Liver (tissue), 9 donors: ENCODE measurements around the gene BOD1L1. TPM values are rescaled to one million over a fixed set of nuclear protein-coding genes. Genes with fewer than 3 reads are reported as not detected.

Experiments
- DNase-seq: peaks from one replicate; pipeline ENCODE4 v3.0.0-alpha.2; 2017; ENCODE audit warnings: low spot score
- H3K27ac ChIP-seq, 2 donors: one replicate each; pipeline ENCODE4 v1.7.0; 2013; ENCODE audit warnings: inconsistent platforms in 2 of 2, low read length in 2 of 2, control low read depth in 1 of 2, low read depth in 1 of 2, mild to moderate bottlenecking in 1 of 2
- H3K27me3 ChIP-seq, 4 donors: one replicate each; pipeline versions ENCODE4 v1.6.1 to v1.7.0; 2013; ENCODE audit warnings: low read length in 3 of 4, inconsistent platforms in 1 of 4, mild to moderate bottlenecking in 1 of 4, moderate library complexity in 1 of 4; ENCODE audit not compliant: control insufficient read depth in 4 of 4, insufficient read depth in 4 of 4
- H3K36me3 ChIP-seq, 4 donors: one replicate each; pipeline versions ENCODE4 v1.6.1 to v1.7.0; 2013; ENCODE audit warnings: low read length in 3 of 4, mild to moderate bottlenecking in 3 of 4, low read depth in 1 of 4, moderate library complexity in 1 of 4; ENCODE audit not compliant: control insufficient read depth in 4 of 4, insufficient read depth in 3 of 4
- H3K4me1 ChIP-seq, 4 donors: one replicate each; pipeline versions ENCODE4 v1.6.1 to v1.7.0; 2013; ENCODE audit warnings: low read length in 3 of 4, mild to moderate bottlenecking in 3 of 4, moderate library complexity in 1 of 4; ENCODE audit not compliant: control insufficient read depth in 4 of 4, insufficient read depth in 4 of 4
- H3K4me3 ChIP-seq, 3 donors: one replicate each; pipeline versions ENCODE4 v1.6.1 to v1.7.0; 2013; ENCODE audit warnings: low read length in 3 of 3, control low read depth in 1 of 3, low read depth in 1 of 3, mild to moderate bottlenecking in 1 of 3
- H3K9ac ChIP-seq, 2 donors: one replicate each; pipeline ENCODE4 v1.7.0; 2013; ENCODE audit warnings: low read length in 2 of 2, mild to moderate bottlenecking in 2 of 2, moderate library complexity in 2 of 2, control low read depth in 1 of 2, low read depth in 1 of 2
- H3K9me3 ChIP-seq, 4 donors: one replicate each; pipeline versions ENCODE4 v1.6.1 to v1.7.0; 2013; ENCODE audit warnings: low read length in 3 of 4; ENCODE audit not compliant: control insufficient read depth in 4 of 4
- EGR1 ChIP-seq, 2 donors: IDR thresholded peaks; 2 replicates each; pipeline ENCODE4 v1.6.1; 2016 to 2018; ENCODE audit warnings: antibody characterized with exemption in 2 of 2, low read depth in 2 of 2
- FOXA1 ChIP-seq: IDR thresholded peaks from 2 replicates; pipeline ENCODE4 v1.6.1; 2016; ENCODE audit warnings: antibody characterized with exemption
- FOXA2 ChIP-seq: IDR thresholded peaks from 2 replicates; pipeline ENCODE4 v1.6.1; 2016; ENCODE audit warnings: antibody characterized with exemption
- GABPA ChIP-seq, 2 donors: IDR thresholded peaks in 1 of 2; conservative IDR thresholded peaks in 1 of 2; 2 replicates each; pipeline ENCODE4 v1.6.1; 2016; ENCODE audit warnings: antibody characterized with exemption in 2 of 2, mild to moderate bottlenecking in 1 of 2, moderate library complexity in 1 of 2
- HNF4A ChIP-seq, 2 donors: conservative IDR thresholded peaks; 2 replicates each; pipeline ENCODE4 v1.6.1; 2016; ENCODE audit warnings: antibody characterized with exemption in 2 of 2, mild to moderate bottlenecking in 2 of 2
- HNF4G ChIP-seq: IDR thresholded peaks from 2 replicates; pipeline ENCODE4 v1.6.1; 2016; ENCODE audit warnings: antibody characterized with exemption
- JUND ChIP-seq, 2 donors: IDR thresholded peaks; 2 replicates each; pipeline ENCODE4 v1.6.1; 2016; ENCODE audit warnings: antibody characterized with exemption in 2 of 2
- NR2F2 ChIP-seq: IDR thresholded peaks from 2 replicates; pipeline ENCODE4 v1.6.1; 2016; ENCODE audit warnings: antibody characterized with exemption
- RAD21 ChIP-seq, 2 donors: IDR thresholded peaks; 2 replicates each; pipeline ENCODE4 v1.6.1; 2016; ENCODE audit warnings: antibody characterized with exemption in 2 of 2, mild to moderate bottlenecking in 2 of 2
- RXRA ChIP-seq, 2 donors: IDR thresholded peaks; 2 replicates each; pipeline ENCODE4 v1.6.1; 2017 to 2018; ENCODE audit warnings: antibody characterized with exemption in 2 of 2, mild to moderate bottlenecking in 1 of 2
- SP1 ChIP-seq: IDR thresholded peaks from 2 replicates; pipeline ENCODE4 v1.6.1; 2018; ENCODE audit warnings: antibody characterized with exemption, mild to moderate bottlenecking
- TAF1 ChIP-seq: conservative IDR thresholded peaks from 2 replicates; pipeline ENCODE4 v1.6.1; 2016; ENCODE audit warnings: antibody characterized with exemption, mild to moderate bottlenecking
- YY1 ChIP-seq: IDR thresholded peaks from 2 replicates; pipeline ENCODE4 v1.6.1; 2016; ENCODE audit warnings: antibody characterized with exemption, mild to moderate bottlenecking
- WGBS: extraction: QIAGEN DNeasy Blood & Tissue Kit; methylation state at CpG from one replicate; pipeline ENCODE4 v1.1.7; 2013; 5-methylcytosine and 5-hydroxymethylcytosine counted together
- polyA plus RNA-seq, 2 donors: library from polyadenylated mRNA; stranded (reverse) in 1 of 2; unstranded in 1 of 2; fragments of 200-250 nt in 1 of 2; fragments of >200 nt in 1 of 2; fragmentation: Nextera tagmentation in 1 of 2; extraction: Ambion mirVana in 1 of 2; gene quantifications; one replicate each; pipeline versions ENCODE4 v1.2.1 to v1.2.3, GENCODE V29; 2013 to 2015
- total RNA-seq, 2 donors: library from RNA; depleted of rRNA; stranded (reverse); fragments of >200 nt; gene quantifications; one replicate each; pipeline ENCODE4 v1.2.3, GENCODE V29; 2014
- TF ChIP-seq, protein P1 (sequence below): IDR thresholded peaks from 2 replicates; pipeline ENCODE4 v1.6.1; 2016; ENCODE audit warnings: antibody characterized with exemption
- TF ChIP-seq, protein P2 (sequence below): IDR thresholded peaks from 2 replicates; pipeline ENCODE4 v1.6.1; 2016; ENCODE audit warnings: antibody characterized with exemption
- TF ChIP-seq, protein P3 (sequence below): IDR thresholded peaks from 2 replicates; pipeline ENCODE4 v1.6.1; 2016; ENCODE audit warnings: antibody characterized with exemption
- TF ChIP-seq, protein P4 (sequence below): fragments of 150-350 bp; IDR thresholded peaks from 2 replicates; pipeline ENCODE4 v1.5.1; 2017; ENCODE audit warnings: improper control_type of control experiment, low read depth, low read length; ENCODE audit not compliant: missing input control
- donor health status: healthy.
- donor health status: healthy.
- donor health status: healthy.
- donor health status: healthy.
- donor health status: healthy.

Gene BOD1L1
- total and polyA plus RNA-seq, 4 donors, result 4.1 to 19.2 (median 10.2) TPM

DNA sequence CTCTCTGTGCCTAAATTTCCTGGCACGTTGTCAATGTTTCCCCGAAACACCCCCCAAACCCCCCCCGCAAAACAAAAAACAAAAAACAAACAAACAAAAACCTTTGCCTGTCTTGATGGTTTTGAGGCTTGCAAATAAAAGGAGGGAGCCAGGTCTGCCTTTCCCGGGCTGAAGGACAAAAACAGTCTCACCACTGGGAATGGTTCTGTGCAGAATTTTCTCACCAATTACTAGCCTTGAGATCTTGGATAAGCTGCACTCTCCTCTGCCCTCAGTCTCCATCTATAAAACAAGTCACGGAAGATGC lies 98.8 kb downstream of the BOD1L1 start:
- Histone ChIP-seq H3K4me3 (no peak overlapping the region), H3K27me3 (peaks cover 10 to 59% (median 20%) of the 10 kb centered on the region in 4 donors), H3K9me3 (peaks cover 10 to 18% (median 11%) of the 10 kb centered on the region in 4 donors), H3K27ac (no peak overlapping the region), H3K4me1 (peaks cover 0 to 8% (median 3%) of the 10 kb centered on the region in 4 donors), H3K9ac (no peak overlapping the region), H3K36me3 (peaks cover 0 to 2% (median 0%) of the 10 kb centered on the region in 4 donors)
- no peak for DNase-seq
- TF ChIP-seq, protein P1, sequence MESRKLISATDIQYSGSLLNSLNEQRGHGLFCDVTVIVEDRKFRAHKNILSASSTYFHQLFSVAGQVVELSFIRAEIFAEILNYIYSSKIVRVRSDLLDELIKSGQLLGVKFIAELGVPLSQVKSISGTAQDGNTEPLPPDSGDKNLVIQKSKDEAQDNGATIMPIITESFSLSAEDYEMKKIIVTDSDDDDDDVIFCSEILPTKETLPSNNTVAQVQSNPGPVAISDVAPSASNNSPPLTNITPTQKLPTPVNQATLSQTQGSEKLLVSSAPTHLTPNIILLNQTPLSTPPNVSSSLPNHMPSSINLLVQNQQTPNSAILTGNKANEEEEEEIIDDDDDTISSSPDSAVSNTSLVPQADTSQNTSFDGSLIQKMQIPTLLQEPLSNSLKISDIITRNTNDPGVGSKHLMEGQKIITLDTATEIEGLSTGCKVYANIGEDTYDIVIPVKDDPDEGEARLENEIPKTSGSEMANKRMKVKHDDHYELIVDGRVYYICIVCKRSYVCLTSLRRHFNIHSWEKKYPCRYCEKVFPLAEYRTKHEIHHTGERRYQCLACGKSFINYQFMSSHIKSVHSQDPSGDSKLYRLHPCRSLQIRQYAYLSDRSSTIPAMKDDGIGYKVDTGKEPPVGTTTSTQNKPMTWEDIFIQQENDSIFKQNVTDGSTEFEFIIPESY, result no peak
- TF ChIP-seq FOXA1, result no peak
- no peak for TF ChIP-seq HNF4G
- WGBS, result 11% methylated on average over 5 of the region's 5 CpGs

DNA sequence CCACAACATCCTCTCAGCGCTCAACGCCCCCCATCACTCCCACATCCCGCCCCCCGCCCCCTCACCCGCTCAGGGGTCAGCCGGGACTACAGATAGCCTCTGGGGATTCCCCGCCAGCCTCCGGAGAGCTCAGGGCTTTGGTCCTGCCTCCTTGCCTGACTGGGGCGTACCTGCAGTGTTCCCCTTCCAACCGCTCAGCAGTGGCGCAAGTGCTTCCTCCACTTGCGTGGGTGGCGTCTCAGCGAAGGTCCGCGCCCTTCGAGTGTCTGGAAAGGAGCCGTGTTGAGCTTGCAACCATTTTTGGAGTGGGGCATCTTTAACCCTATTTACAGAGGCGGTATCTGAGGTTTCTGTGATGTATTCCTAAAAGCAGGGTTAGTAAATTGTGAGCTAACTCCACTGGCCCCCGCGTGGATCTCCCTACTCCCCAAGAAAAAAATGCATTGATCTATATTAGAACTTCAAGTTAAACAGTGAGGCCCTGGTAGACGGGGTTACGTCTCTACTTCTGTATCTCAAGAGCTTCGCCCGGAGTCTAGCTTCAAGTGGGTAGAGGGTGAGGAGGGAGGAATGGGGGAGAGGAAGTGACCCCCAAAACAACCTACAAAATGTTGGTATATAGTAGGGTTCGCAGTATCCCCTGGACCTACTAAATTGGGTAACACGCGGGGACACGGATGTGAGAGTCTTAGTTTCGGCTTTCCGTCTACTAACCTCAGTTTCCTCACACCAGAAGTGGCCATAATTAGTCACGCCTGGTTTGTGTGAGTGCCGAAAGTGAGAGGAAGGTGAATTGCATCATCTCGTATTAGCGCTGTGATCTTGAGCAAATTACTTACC lies 99.3 kb downstream of the BOD1L1 start:
- peaks cover 11 to 19% (median 11%) of the 10 kb centered on the region in 4 donors for H3K9me3 ChIP-seq
- no peak for TF ChIP-seq RXRA (IDR thresholded peaks at IDR 0.05)
- TF ChIP-seq EGR1 (IDR thresholded peaks at IDR 0.05; ENCODE audit: low read depth in 2 of 2), result no peak
- no peak for TF ChIP-seq JUND (IDR thresholded peaks at IDR 0.05)
- TF ChIP-seq GABPA (IDR thresholded peaks at IDR 0.05 in 1 of 2, conservative IDR thresholded peaks at IDR 0.05 in 1 of 2), result no peak
- TF ChIP-seq RAD21 (IDR thresholded peaks at IDR 0.05), result no peak
- no peak for TF ChIP-seq FOXA1
- TF ChIP-seq HNF4G, result no peak
- TF ChIP-seq NR2F2, result no peak
- TF ChIP-seq FOXA2, result no peak
- TF ChIP-seq SP1, result no peak
- TF ChIP-seq, protein P2, sequence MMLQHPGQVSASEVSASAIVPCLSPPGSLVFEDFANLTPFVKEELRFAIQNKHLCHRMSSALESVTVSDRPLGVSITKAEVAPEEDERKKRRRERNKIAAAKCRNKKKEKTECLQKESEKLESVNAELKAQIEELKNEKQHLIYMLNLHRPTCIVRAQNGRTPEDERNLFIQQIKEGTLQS, result no peak
- no peak for TF ChIP-seq HNF4A (conservative IDR thresholded peaks at IDR 0.05)
- TF ChIP-seq, protein P3, sequence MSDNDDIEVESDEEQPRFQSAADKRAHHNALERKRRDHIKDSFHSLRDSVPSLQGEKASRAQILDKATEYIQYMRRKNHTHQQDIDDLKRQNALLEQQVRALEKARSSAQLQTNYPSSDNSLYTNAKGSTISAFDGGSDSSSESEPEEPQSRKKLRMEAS, result no peak
- H3K4me3 ChIP-seq, result no peak overlapping the region
- H3K36me3 ChIP-seq, result peaks cover 0 to 2% (median 0%) of the 10 kb centered on the region in 4 donors
- H3K9ac ChIP-seq, result no peak overlapping the region
- H3K27ac ChIP-seq, result no peak overlapping the region
- H3K27me3 ChIP-seq, result peaks cover 10 to 58% (median 21%) of the 10 kb centered on the region in 4 donors
- WGBS, result 7% methylated on average over 35 of the region's 35 CpGs
- DNase-seq, result no peak
- peaks cover 0 to 8% (median 4%) of the 10 kb centered on the region in 4 donors for H3K4me1 ChIP-seq

DNA sequence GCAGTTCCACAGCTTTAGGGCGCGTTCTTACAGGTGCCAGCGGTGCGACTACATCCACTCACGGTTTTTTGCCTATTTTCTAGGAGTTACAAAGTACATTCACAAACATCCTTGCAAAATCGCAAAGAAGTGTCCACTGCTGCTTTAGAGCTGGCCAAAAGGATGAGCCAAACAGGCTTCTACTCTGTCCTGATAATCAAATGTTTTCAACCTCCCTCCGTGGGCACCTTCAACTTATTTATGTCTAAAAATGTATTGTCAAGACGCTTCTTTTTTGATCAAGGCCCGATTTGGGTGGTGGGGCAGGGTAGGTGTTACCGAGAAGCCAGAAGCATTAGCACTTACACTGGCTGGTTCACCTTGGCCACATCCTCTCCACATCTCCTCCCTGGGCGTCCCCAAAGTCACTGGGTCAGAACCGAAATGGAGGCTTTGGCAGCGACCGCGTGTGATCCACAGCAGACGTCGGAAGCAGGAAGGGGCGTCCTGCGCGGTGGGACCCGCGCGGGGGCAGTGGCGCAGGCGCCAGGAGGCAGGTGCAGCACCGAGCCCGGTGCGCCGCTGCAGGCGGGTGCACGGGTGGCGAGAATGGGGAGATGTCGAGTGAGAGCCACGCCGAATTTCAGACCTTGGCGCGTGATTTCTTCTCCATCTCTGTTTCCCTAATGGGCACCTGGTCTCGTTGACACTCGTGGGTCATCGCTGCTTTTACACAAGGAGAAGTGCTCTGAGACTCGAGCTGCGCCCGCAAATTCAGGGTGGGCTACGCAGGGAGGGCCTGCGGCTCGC lies 100.1 kb downstream of the BOD1L1 start:
- Histone ChIP-seq H3K4me1 (peaks cover 0 to 13% (median 7%) of the 10 kb centered on the region in 4 donors), H3K9me3 (peaks cover 11 to 19% (median 11%) of the 10 kb centered on the region in 4 donors), H3K4me3 (no peak overlapping the region), H3K36me3 (peaks cover 0 to 2% (median 0%) of the 10 kb centered on the region in 4 donors), H3K27ac (no peak overlapping the region), H3K27me3 (peaks cover 10 to 49% (median 22%) of the 10 kb centered on the region in 4 donors), H3K9ac (no peak overlapping the region)
- DNase-seq, result no peak
- 6% methylated on average over 46 of the region's 46 CpGs for WGBS
- TF ChIP-seq TAF1, result no peak
- TF ChIP-seq, protein P2, result no peak
- TF ChIP-seq HNF4G, result no peak
- TF ChIP-seq YY1, result no peak
- TF ChIP-seq RAD21 (IDR thresholded peaks at IDR 0.05), result no peak
- TF ChIP-seq FOXA2, result no peak
- TF ChIP-seq HNF4A (conservative IDR thresholded peaks at IDR 0.05), result no peak
- no peak for TF ChIP-seq GABPA (IDR thresholded peaks at IDR 0.05 in 1 of 2, conservative IDR thresholded peaks at IDR 0.05 in 1 of 2)
- TF ChIP-seq, protein P1, result no peak
- no peak for TF ChIP-seq SP1
- no peak for TF ChIP-seq JUND (IDR thresholded peaks at IDR 0.05)
- TF ChIP-seq RXRA (IDR thresholded peaks at IDR 0.05), result no peak
- no peak for TF ChIP-seq NR2F2
- TF ChIP-seq EGR1 (IDR thresholded peaks at IDR 0.05; ENCODE audit: low read depth in 2 of 2), result no peak
- TF ChIP-seq, protein P4, sequence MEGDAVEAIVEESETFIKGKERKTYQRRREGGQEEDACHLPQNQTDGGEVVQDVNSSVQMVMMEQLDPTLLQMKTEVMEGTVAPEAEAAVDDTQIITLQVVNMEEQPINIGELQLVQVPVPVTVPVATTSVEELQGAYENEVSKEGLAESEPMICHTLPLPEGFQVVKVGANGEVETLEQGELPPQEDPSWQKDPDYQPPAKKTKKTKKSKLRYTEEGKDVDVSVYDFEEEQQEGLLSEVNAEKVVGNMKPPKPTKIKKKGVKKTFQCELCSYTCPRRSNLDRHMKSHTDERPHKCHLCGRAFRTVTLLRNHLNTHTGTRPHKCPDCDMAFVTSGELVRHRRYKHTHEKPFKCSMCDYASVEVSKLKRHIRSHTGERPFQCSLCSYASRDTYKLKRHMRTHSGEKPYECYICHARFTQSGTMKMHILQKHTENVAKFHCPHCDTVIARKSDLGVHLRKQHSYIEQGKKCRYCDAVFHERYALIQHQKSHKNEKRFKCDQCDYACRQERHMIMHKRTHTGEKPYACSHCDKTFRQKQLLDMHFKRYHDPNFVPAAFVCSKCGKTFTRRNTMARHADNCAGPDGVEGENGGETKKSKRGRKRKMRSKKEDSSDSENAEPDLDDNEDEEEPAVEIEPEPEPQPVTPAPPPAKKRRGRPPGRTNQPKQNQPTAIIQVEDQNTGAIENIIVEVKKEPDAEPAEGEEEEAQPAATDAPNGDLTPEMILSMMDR, result no peak
- no peak for TF ChIP-seq FOXA1
